Activated B cell treated with CpG ODN at 0.5 μM for 24 hours (primary cell): ENCODE measurements around the gene AGRN. TPM values are rescaled to one million over a fixed set of nuclear protein-coding genes. Genes with fewer than 3 reads are reported as not detected.

ENCODE experiments used
- ATAC-seq: fragments of 200-7000 bp; cut with Tn5 transposase; one replicate; pipeline ENCODE4 v1.10.0; 2021; ENCODE audit warnings: low read depth, mild to moderate bottlenecking, moderate library complexity
- CTCF ChIA-PET: fragments of 350-600 bp; sonication (Branson Sonifier 250); formaldehyde crosslinking; loops from one replicate; lab custom pipeline; 2021; ENCODE audit warnings: antibody characterized with exemption; lab: Charles Lee
- POLR2A ChIA-PET: fragments of 350-600 bp; sonication (Branson Sonifier 250); formaldehyde crosslinking; loops from one replicate; lab custom pipeline; 2021; ENCODE audit warnings: antibody characterized with exemption; lab: Charles Lee
- DNase-seq: peaks from one replicate; pipeline ENCODE4 v3.0.0; 2022
- H3K27ac Mint-ChIP-seq: one replicate; pipeline ENCODE4 v1.8.0; 2020; ENCODE audit warnings: mixed read lengths
- H3K27me3 Mint-ChIP-seq: one replicate; pipeline ENCODE4 v1.8.0; 2021; ENCODE audit warnings: mixed read lengths
- H3K36me3 Mint-ChIP-seq: one replicate; pipeline ENCODE4 v1.8.0; 2021; ENCODE audit warnings: low read depth, mixed read lengths
- H3K4me1 Mint-ChIP-seq: one replicate; pipeline ENCODE4 v1.8.0; 2021; ENCODE audit warnings: mixed read lengths
- H3K4me3 Mint-ChIP-seq: one replicate; pipeline ENCODE4 v1.8.0; 2020; ENCODE audit warnings: mild to moderate bottlenecking, mixed read lengths
- H3K9me3 Mint-ChIP-seq: one replicate; pipeline ENCODE4 v1.8.0; 2020; ENCODE audit warnings: mixed read lengths
- CTCF ChIP-seq: fragments of 200-600 bp; IDR thresholded peaks from one replicate; pipeline ENCODE4 v1.8.0; 2022; ENCODE audit warnings: antibody characterized with exemption, mild to moderate bottlenecking
- intact Hi-C: fragments of 100-400 bp; cut with micrococcal nuclease; formaldehyde crosslinking; loops from one replicate; pipeline ENCODE4 v1.15.1; 2024
- total RNA-seq: library from RNA; stranded (reverse); gene quantifications from 2 replicates; pipeline ENCODE4 v1.2.3, GENCODE V29; 2022

AGRN gene
- total RNA-seq, 1 donor from 2014 or later, result 27.1 TPM

GRCh38 chr1:1066403-1067283, 46.7 kb downstream of the AGRN start:
- no peak overlapping the region for H3K4me3 Mint-ChIP-seq
- no peaks in the 10 kb centered on the region for H3K9me3 Mint-ChIP-seq
- peaks cover 1% of the 10 kb centered on the region for H3K36me3 Mint-ChIP-seq
- H3K27me3 Mint-ChIP-seq, result no peaks in the 10 kb centered on the region
- DNase-seq (no peak), ATAC-seq (no peak)
- no peak for TF ChIP-seq CTCF
- H3K27ac Mint-ChIP-seq, result no peak overlapping the region
- ChIA-PET POLR2A (interaction anchor here (1.1 to 9.0 kb wide), 2 partner anchors 34 to 49 kb away, joined by 3 to 159 read pairs; partner anchors contain the start of gene C1orf159), CTCF (interaction anchor here (1.7 kb wide), 1 partner anchor 33 kb away, joined by 5 read pairs; no protein-coding TSS in a partner anchor)
- intact Hi-C loops, result no loop called here
- H3K4me1 Mint-ChIP-seq, result peaks cover 52% of the 10 kb centered on the region

DNA sequence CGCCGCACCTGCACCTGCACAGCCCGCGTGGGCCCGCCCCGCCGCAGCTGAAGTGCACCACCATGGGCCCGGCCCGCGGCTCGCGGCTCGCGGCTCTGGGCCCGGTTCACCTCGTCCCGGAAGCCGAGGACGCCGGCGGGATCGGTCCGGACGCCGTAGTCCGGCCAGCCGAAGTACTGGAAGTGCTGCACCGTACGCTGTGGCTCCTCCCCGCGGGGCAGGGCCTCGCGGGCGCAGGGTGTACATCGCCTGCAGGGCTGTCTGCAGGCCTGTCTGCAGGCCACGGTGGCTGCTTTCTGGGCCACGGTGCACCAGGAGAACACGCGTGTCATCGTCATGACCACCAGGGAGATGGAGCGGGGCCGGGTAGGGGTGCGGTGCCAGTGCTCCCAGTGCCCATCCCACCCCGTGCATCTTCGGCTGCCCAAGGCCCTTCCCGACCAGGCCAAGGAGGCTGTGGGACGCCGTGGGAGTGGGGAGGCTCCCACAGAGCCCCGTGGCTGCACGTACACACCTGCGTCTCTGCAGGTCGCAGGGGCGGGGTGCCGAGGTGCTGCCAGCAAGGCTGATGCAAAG, 47.5 kb downstream of the AGRN start:
- Mint-ChIP-seq H3K4me3 (peak overlapping the region; percentile 58), H3K27ac (no peak overlapping the region), H3K4me1 (peaks cover 48% of the 10 kb centered on the region), H3K27me3 (peaks cover under 1% of the 10 kb centered on the region), H3K9me3 (no peaks in the 10 kb centered on the region), H3K36me3 (peaks cover 1% of the 10 kb centered on the region)
- ATAC-seq (no peak), DNase-seq (no peak)
- ChIA-PET CTCF (interaction anchor here (2.5 kb wide), 1 partner anchor 35 kb away, joined by 10 read pairs; no protein-coding TSS in a partner anchor), POLR2A (interaction anchor here (0.9 kb wide), 1 partner anchor 27 kb away, joined by 3 read pairs; no protein-coding TSS in a partner anchor)
- intact Hi-C loops, result no loop called here
- TF ChIP-seq CTCF, result no peak

DNA sequence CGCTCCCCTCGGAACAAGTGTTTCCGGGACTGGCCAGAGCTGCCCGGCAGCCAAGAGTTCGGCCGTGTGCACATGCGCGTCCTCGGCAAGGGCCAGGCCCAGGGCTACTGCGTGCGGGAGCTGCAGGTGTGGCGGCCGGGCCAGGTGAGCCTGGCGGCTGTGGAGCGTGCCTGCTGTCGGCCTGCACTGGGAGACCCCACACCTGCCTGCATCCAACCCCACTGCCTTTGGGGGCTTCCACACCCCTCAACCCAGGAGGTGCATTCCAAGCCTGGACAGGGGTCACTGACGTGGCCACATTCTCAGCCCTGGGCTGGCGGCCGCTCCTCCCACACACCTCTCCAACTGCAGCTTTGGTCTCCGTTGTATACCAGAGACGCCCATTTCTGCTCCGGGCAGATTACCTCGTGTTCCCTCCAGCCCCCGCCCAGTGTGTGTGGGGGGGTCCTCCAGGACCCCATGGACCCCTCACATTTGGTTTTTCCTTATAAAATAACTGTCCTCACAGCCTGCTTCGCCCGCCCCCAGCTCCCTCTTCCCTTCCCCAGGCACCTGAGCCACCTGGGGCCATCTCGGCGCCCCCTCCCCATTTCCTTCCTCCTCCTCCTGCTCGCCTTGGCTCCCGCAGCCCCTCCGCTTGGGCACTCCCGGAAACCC, 48.1 kb downstream of the AGRN start:
- POLR2A ChIA-PET, result interaction anchor here (0.9 to 1.1 kb wide), 2 partner anchors 28 to 35 kb away, joined by 3 to 7 read pairs; no protein-coding TSS in a partner anchor
- ATAC-seq (no peak), DNase-seq (no peak)
- intact Hi-C loops, result loop anchor here (2.0 kb wide), 1 partner anchor 133 kb away; no protein-coding TSS in a partner anchor
- CTCF ChIA-PET, result interaction anchor here (2.5 kb wide), 1 partner anchor 35 kb away, joined by 10 read pairs; no protein-coding TSS in a partner anchor
- H3K4me1 Mint-ChIP-seq, result peaks cover 46% of the 10 kb centered on the region
- peaks cover 1% of the 10 kb centered on the region for H3K36me3 Mint-ChIP-seq
- no peak overlapping the region for H3K27ac Mint-ChIP-seq
- no peaks in the 10 kb centered on the region for H3K9me3 Mint-ChIP-seq
- peak overlapping the region; percentile 73 for H3K4me3 Mint-ChIP-seq
- no peak for TF ChIP-seq CTCF
- peaks cover 3% of the 10 kb centered on the region for H3K27me3 Mint-ChIP-seq

- Mint-ChIP-seq H3K4me1 (peaks cover 41% of the 10 kb centered on the region), H3K27ac (peak overlapping the region; percentile 53), H3K9me3 (no peaks in the 10 kb centered on the region), H3K36me3 (peaks cover 1% of the 10 kb centered on the region), H3K4me3 (peak overlapping the region; percentile 81), H3K27me3 (peaks cover 3% of the 10 kb centered on the region)
- ChIA-PET POLR2A (interaction anchor here (0.9 to 1.1 kb wide), 3 partner anchors 28 to 49 kb away, joined by 3 to 7 read pairs (median 3); no protein-coding TSS in a partner anchor), CTCF (interaction anchor here (1.0 to 2.5 kb wide), 2 partner anchors 36 to 223 kb away, joined by 3 to 10 read pairs; no protein-coding TSS in a partner anchor)
- DNase-seq (peak; percentile 68), ATAC-seq (peak; percentile 38)
- intact Hi-C loops, result loop anchor here (1.0 to 2.0 kb wide), 3 partner anchors 9 to 132 kb away; partner anchors contain the start of gene C1orf159
- no peak for TF ChIP-seq CTCF
Measured at GRCh38 chr1:1068517-1069055, 48.7 kb downstream of the AGRN start.
